RPMI7951 (cell line): ENCODE measurements around the gene SLC25A33. TPM values are rescaled to one million over a fixed set of nuclear protein-coding genes. Genes with fewer than 3 reads are reported as not detected.
A peak's percentile ranks its signal among the peaks of the same experiment; 100 is the strongest.

Source experiments
- DNase-seq: peaks from one replicate; pipeline ENCODE4 v3.0.0-alpha.2; 2012; ENCODE audit warnings: low read depth
- total RNA-seq: library from RNA; depleted of rRNA; stranded (reverse); fragments of >200 nt; shearing (Covaris generic); gene quantifications from 2 replicates; pipeline ENCODE4 v1.2.3, GENCODE V29; 2014

SLC25A33 gene
- total RNA-seq, 1 experiment from 2014 or later = 6.6 TPM

- DNase-seq = peak; percentile 90
Measured at GRCh38 chr1:9588551-9589143, 49.4 kb downstream of the SLC25A33 start, which contains the start of gene TMEM201. TSS of gene TMEM201 (plus strand) at chr1:9588911. CDS start at chr1:9588931, 20 bp downstream.

GRCh38 chr1:9589144-9589718, 50.0 kb downstream of the SLC25A33 start:
- DNase-seq = peak; percentile 42

GRCh38 chr1:9589719-9590157, 50.5 kb downstream of the SLC25A33 start:
- no peak for DNase-seq

GRCh38 chr1:9590201-9590600, 50.9 kb downstream of the SLC25A33 start:
- DNase-seq = no peak

- DNase-seq = no peak
Measured at GRCh38 chr1:9590945-9591668, 51.8 kb downstream of the SLC25A33 start.

GRCh38 chr1:9591669-9592509, 52.6 kb downstream of the SLC25A33 start:
- no peak for DNase-seq

GRCh38 chr1:9592510-9593075, 53.3 kb downstream of the SLC25A33 start:
- DNase-seq = no peak

GRCh38 chr1:9593147-9593491, 53.9 kb downstream of the SLC25A33 start:
- DNase-seq = no peak

- peak; percentile 74 for DNase-seq
Measured at GRCh38 chr1:9593492-9594465, 54.5 kb downstream of the SLC25A33 start.

- no peak for DNase-seq
Measured at GRCh38 chr1:9594471-9595155, 55.3 kb downstream of the SLC25A33 start.

- DNase-seq = no peak
Measured at GRCh38 chr1:9595156-9595967, 56.1 kb downstream of the SLC25A33 start.

GRCh38 chr1:9595968-9596340, 56.7 kb downstream of the SLC25A33 start:
- DNase-seq = no peak

- DNase-seq = no peak
Measured at GRCh38 chr1:9596415-9597123, 57.3 kb downstream of the SLC25A33 start.

- no peak for DNase-seq
Measured at GRCh38 chr1:9597361-9598315, 58.4 kb downstream of the SLC25A33 start.

- DNase-seq = no peak
Measured at GRCh38 chr1:9598316-9598700, 59.0 kb downstream of the SLC25A33 start.

GRCh38 chr1:9599741-9600140, 60.5 kb downstream of the SLC25A33 start:
- no peak for DNase-seq
